Lower leg skin (tissue), 3 donors: ENCODE measurements around the gene DDX41.

Experiments used
- CTCF ChIP-seq, 3 donors: fragments of 450-650 bp; IDR thresholded peaks; one replicate each; pipeline ENCODE4 v1.5.1; 2016; ENCODE audit warnings: antibody characterized with exemption in 3 of 3, mild to moderate bottlenecking in 3 of 3, moderate library complexity in 2 of 3
- POLR2A ChIP-seq, 2 donors: fragments of 450-650 bp; IDR thresholded peaks; one replicate each; pipeline ENCODE4 v1.6.1; 2016 to 2017; ENCODE audit warnings: antibody characterized with exemption in 2 of 2, mild to moderate bottlenecking in 1 of 2, moderate library complexity in 1 of 2

DNA sequence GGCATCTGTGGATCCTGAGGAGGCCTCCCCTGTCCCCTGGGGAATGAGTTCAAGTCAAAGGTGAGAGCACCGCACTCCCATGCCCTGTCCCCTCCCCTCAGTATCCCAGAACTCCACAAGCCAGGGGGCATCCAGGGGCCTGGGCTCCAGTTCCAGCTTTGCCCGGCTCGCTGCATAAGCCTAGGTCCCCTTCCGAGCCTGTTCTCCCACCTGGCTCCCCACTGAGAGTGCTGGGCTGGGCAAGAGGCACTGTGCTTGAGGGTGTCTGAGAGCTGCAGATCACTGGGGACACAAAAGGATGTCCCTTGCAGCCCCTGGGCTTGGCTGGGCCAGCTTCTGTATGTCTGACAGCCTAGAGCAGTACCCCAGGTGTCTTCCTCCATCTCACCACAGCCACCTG lies 11.7 kb downstream of the DDX41 start:
- no peak for TF ChIP-seq CTCF (IDR thresholded peaks at IDR 0.05)
- no peak for TF ChIP-seq POLR2A (IDR thresholded peaks at IDR 0.05)
